SK-N-MC (cell line): Measurements from ENCODE around the gene LDLRAD3.

ENCODE experiments used
- EZH2 ChIP-seq: fragments of 200-600 bp; sonication (generic); IDR thresholded peaks from one replicate; pipeline ENCODE4 v1.6.1; 2017; ENCODE audit warnings: antibody characterized with exemption
- POLR2AphosphoS5 ChIP-seq: IDR thresholded peaks from 2 replicates; pipeline ENCODE4 v1.6.1; 2012; ENCODE audit warnings: mild to moderate bottlenecking, low read depth, low read length, borderline replicate concordance

GRCh38 chr11:36213393-36213840, 269.6 kb downstream of the LDLRAD3 start:
- TF ChIP-seq EZH2, result no peak
- no peak for TF ChIP-seq POLR2AphosphoS5
